Coronary artery (tissue), 2 donors: ENCODE results near the gene SOS1.

ENCODE experiments used
- DNase-seq: peaks from one replicate; pipeline ENCODE4 v3.0.0-alpha.2; 2017; ENCODE audit warnings: low spot score
- H3K27ac ChIP-seq, 2 donors: fragments of 200-600 bp; sonication (generic); one replicate each; pipeline ENCODE4 v1.5.1; 2016 to 2019
- H3K4me3 ChIP-seq: fragments of 200-600 bp; sonication (generic); 2 replicates; pipeline ENCODE4 v1.5.1; 2016; ENCODE audit warnings: mild to moderate bottlenecking, moderate library complexity
- TF ChIP-seq, protein P1 (sequence below): fragments of 200-600 bp; sonication (generic); IDR thresholded peaks from one replicate; pipeline ENCODE4 v1.5.1; 2019; ENCODE audit warnings: antibody characterized with exemption

Gene SOS1

GRCh38 chr2:39008665-39009064, 112.2 kb downstream of the SOS1 start:
- no peak for DNase-seq
- TF ChIP-seq, protein P1, sequence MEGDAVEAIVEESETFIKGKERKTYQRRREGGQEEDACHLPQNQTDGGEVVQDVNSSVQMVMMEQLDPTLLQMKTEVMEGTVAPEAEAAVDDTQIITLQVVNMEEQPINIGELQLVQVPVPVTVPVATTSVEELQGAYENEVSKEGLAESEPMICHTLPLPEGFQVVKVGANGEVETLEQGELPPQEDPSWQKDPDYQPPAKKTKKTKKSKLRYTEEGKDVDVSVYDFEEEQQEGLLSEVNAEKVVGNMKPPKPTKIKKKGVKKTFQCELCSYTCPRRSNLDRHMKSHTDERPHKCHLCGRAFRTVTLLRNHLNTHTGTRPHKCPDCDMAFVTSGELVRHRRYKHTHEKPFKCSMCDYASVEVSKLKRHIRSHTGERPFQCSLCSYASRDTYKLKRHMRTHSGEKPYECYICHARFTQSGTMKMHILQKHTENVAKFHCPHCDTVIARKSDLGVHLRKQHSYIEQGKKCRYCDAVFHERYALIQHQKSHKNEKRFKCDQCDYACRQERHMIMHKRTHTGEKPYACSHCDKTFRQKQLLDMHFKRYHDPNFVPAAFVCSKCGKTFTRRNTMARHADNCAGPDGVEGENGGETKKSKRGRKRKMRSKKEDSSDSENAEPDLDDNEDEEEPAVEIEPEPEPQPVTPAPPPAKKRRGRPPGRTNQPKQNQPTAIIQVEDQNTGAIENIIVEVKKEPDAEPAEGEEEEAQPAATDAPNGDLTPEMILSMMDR, result no peak
- H3K27ac ChIP-seq, result no peak overlapping the region
- H3K4me3 ChIP-seq, result no peak overlapping the region

DNA sequence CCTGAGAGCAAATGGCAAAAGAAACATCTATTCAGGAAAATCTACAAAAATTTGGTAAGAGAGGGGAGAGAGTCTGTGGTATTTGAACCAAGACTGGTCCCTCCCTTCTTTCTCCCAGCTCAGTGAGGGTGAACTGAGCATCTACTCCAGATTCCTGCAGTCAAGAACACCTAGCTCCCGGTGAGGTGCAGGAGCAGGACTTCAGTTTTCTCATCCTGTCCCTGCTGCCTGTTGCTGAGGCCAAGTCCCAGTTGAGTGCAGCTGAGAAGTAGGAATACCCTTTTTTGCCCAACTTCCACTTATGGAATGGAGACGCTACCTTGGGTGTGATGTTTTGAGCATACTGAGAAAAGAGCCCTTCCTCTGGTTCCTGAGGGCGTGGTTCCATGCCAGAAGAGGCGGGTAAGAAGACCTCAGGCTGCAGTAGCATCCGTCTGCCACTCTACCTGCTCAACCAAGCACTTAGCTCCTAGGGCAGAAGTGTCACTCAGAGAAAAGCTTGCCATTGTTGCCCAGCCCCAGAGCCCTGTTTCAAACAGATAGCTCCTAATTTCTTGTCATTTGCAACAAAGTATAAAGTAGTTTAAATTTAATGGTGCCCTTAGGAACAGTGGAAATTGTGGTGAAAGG, 112.9 kb downstream of the SOS1 start:
- DNase-seq, result no peak
- no peak overlapping the region for H3K4me3 ChIP-seq
- TF ChIP-seq, protein P1, result no peak
- no peak overlapping the region for H3K27ac ChIP-seq

DNA sequence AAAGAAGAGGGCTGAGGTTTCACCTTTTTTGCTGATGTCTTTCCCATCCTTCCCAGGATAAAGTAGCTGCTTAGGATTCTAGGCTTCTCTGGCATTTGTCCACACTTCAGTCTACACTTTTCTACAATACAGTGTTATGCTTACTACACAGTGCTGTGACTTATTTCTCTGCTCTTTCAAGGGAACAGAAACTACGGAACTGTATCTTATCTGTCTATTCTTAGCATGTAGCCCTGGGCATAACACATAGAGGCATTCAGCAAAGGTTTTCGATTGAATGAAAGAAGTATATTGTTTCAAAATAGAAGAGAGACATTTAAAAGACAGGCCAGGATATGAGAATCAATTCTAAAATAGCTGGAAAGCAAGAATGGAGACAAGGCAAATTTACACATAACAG, 120.3 kb downstream of the SOS1 start:
- no peak overlapping the region for H3K27ac ChIP-seq
- TF ChIP-seq, protein P1, result no peak
- DNase-seq, result no peak
- no peak overlapping the region for H3K4me3 ChIP-seq

DNA sequence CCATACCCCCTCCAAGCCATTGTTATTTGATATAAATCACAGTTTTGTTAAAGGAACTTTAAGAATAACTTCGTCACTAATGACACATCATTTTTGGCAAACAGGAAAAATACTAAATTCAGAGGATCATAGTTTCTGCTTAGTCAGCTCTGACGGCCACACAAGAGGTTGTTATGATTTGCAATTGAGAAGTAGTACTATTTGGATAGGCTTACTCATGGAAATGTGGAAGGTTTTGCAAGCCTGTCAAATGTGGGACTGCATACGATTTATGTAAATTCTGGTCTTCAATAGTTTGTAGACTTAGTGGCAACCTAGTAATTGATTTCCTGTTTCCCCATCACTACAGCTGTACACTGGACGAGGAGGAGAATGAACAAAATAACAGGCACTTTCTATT, 123.1 kb downstream of the SOS1 start:
- Histone ChIP-seq H3K27ac (no peak overlapping the region), H3K4me3 (no peak overlapping the region)
- TF ChIP-seq, protein P1, result no peak
- no peak for DNase-seq

GRCh38 chr2:38991899-38992298, 129.0 kb downstream of the SOS1 start:
- TF ChIP-seq, protein P1, result no peak
- no peak overlapping the region for H3K4me3 ChIP-seq
- no peak for DNase-seq
- no peak overlapping the region for H3K27ac ChIP-seq

GRCh38 chr2:38988716-38989115, 132.1 kb downstream of the SOS1 start:
- Histone ChIP-seq H3K4me3 (no peak overlapping the region), H3K27ac (no peak overlapping the region)
- no peak for DNase-seq
- TF ChIP-seq, protein P1, result no peak

DNA sequence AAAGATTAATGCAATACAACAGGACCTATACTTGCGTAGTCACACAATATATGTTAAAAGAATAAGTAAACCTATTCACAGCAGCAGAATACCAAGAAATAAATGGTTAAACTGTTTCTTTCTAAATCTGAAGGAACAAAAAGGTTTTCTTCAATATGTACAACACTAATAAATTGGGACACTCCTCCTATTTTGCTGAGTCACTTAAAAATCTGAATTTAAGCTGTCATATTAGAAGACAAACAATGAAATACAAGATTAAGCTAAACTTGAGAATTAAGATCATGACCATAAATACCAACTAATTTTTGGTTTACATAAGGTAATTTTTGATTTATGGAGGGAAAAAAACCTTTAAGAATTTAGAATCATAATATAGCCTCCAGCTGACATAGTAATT, 138.4 kb downstream of the SOS1 start:
- Histone ChIP-seq H3K4me3 (no peak overlapping the region), H3K27ac (no peak overlapping the region)
- DNase-seq, result no peak
- TF ChIP-seq, protein P1, result no peak
